HG03064 (cell line): ENCODE results near the gene VKORC1L1.
"Not testable (repeated sequence)": the region's sequence is repeated elsewhere in the genome, so short reads cannot be mapped to it uniquely, and the experiment has no call there.

ENCODE experiments used
- ATAC-seq: cut with Tn5 transposase; IDR thresholded peaks from one replicate; pipeline ENCODE4 v1.9.1; 2021; ENCODE audit warnings: low read depth; ENCODE audit not compliant: unreplicated experiment

The VKORC1L1 gene

GRCh38 chr7:65974191-65974801 lies 101.4 kb downstream of the VKORC1L1 start:
- no peak for ATAC-seq

- ATAC-seq: no peak
Observed at GRCh38 chr7:65974876-65975275, 102.0 kb downstream of the VKORC1L1 start.

GRCh38 chr7:65975814-65976445 lies 103.1 kb downstream of the VKORC1L1 start:
- no peak for ATAC-seq

GRCh38 chr7:65976659-65977196 lies 103.9 kb downstream of the VKORC1L1 start:
- no peak for ATAC-seq

- no peak for ATAC-seq
Observed at GRCh38 chr7:65978891-65979582, 106.2 kb downstream of the VKORC1L1 start.

GRCh38 chr7:65979583-65980477 lies 107.0 kb downstream of the VKORC1L1 start:
- no peak for ATAC-seq

GRCh38 chr7:65980478-65981250 lies 107.8 kb downstream of the VKORC1L1 start:
- ATAC-seq: peak; percentile 61

GRCh38 chr7:65981965-65982792 lies 109.3 kb downstream of the VKORC1L1 start, which contains the start of gene GUSB:
Gene GUSB (minus strand): TSS chr7:65982213. CDS start chr7:65982183, 30 bp downstream.
- peak; percentile 80 for ATAC-seq

- no peak for ATAC-seq
Observed at GRCh38 chr7:65983965-65984658, 111.2 kb downstream of the VKORC1L1 start.

- no peak for ATAC-seq
Observed at GRCh38 chr7:65988084-65988483, 115.2 kb downstream of the VKORC1L1 start.

- not testable (repeated sequence) for ATAC-seq
Observed at GRCh38 chr7:65988503-65988902, 115.6 kb downstream of the VKORC1L1 start.

GRCh38 chr7:65989694-65990080 lies 116.8 kb downstream of the VKORC1L1 start:
- ATAC-seq: no peak

- ATAC-seq: not testable (repeated sequence)
Observed at GRCh38 chr7:65991829-65992228, 119.0 kb downstream of the VKORC1L1 start.

- no peak for ATAC-seq
Observed at GRCh38 chr7:65992526-65992925, 119.7 kb downstream of the VKORC1L1 start.

- ATAC-seq: not testable (repeated sequence)
Observed at GRCh38 chr7:65994984-65995383, 122.1 kb downstream of the VKORC1L1 start.

- not testable (repeated sequence) for ATAC-seq
Observed at GRCh38 chr7:66000823-66001417, 128.0 kb downstream of the VKORC1L1 start.

- ATAC-seq: not testable (repeated sequence)
Observed at GRCh38 chr7:66005115-66005671, 132.3 kb downstream of the VKORC1L1 start.
